Measurements from ENCODE around the gene PRKCE.

Gene PRKCE

DNA sequence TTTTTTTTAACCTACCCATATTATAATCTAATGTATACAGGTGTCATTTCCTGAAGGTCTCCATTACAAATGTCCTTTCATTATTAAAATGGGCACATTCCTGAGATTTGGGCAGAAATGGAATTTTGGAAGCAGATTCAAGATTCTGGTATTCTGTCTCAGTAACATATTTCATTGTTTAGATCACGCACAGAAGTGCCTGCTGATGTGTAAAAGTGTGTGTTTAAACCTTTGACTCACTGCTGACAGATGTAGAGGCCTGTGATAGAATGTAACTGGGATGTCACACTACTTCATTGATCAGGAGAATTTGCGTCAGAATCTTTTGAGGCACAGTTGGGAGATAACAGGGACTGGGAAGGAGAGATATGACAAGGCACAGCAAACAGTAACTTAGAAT, 368.9 kb downstream of the PRKCE start:
- in situ Hi-C loops (cut with MboI; ENCODE audit: low sequenced_read_pairs, unreplicated experiment), result loop anchor here (25.0 kb wide), 1 partner anchor 617 kb away; no protein-coding TSS in a partner anchor
- TF ChIP-seq, protein P1, sequence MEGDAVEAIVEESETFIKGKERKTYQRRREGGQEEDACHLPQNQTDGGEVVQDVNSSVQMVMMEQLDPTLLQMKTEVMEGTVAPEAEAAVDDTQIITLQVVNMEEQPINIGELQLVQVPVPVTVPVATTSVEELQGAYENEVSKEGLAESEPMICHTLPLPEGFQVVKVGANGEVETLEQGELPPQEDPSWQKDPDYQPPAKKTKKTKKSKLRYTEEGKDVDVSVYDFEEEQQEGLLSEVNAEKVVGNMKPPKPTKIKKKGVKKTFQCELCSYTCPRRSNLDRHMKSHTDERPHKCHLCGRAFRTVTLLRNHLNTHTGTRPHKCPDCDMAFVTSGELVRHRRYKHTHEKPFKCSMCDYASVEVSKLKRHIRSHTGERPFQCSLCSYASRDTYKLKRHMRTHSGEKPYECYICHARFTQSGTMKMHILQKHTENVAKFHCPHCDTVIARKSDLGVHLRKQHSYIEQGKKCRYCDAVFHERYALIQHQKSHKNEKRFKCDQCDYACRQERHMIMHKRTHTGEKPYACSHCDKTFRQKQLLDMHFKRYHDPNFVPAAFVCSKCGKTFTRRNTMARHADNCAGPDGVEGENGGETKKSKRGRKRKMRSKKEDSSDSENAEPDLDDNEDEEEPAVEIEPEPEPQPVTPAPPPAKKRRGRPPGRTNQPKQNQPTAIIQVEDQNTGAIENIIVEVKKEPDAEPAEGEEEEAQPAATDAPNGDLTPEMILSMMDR (IDR thresholded peaks at IDR 0.05; ENCODE audit: borderline replicate concordance, control extremely low read depth, extremely low read depth, insufficient read depth, missing control alignments), result no peak

GRCh38 chr2:46023165-46023854, 371.8 kb downstream of the PRKCE start:
- in situ Hi-C loops (cut with MboI; ENCODE audit: low sequenced_read_pairs, unreplicated experiment), result loop anchor here (25.0 kb wide), 1 partner anchor 614 kb away; no protein-coding TSS in a partner anchor
- DNase-seq (ENCODE audit: low spot score), result no peak
- TF ChIP-seq, protein P1 (IDR thresholded peaks at IDR 0.05; ENCODE audit: borderline replicate concordance, control extremely low read depth, extremely low read depth, insufficient read depth, missing control alignments), result no peak

More for the DNA sequence above, 368.9 kb downstream of the PRKCE start:
- DNase-seq (ENCODE audit: low spot score), result no peak

GRCh38 chr2:46024146-46024779, 372.8 kb downstream of the PRKCE start:
- TF ChIP-seq, protein P1 (IDR thresholded peaks at IDR 0.05; ENCODE audit: borderline replicate concordance, control extremely low read depth, extremely low read depth, insufficient read depth, missing control alignments), result no peak
- in situ Hi-C loops (cut with MboI; ENCODE audit: low sequenced_read_pairs, unreplicated experiment), result loop anchor here (25.0 kb wide), 1 partner anchor 613 kb away; no protein-coding TSS in a partner anchor
- DNase-seq (ENCODE audit: low spot score), result no peak

- no peak for DNase-seq (ENCODE audit: low spot score)
- TF ChIP-seq, protein P1 (IDR thresholded peaks at IDR 0.05; ENCODE audit: borderline replicate concordance, control extremely low read depth, extremely low read depth, insufficient read depth, missing control alignments), result no peak
- in situ Hi-C loops (cut with MboI; ENCODE audit: low sequenced_read_pairs, unreplicated experiment), result no loop called here
These were observed 373.6 kb downstream of the PRKCE start for GRCh38 chr2:46025081-46025480.

DNA sequence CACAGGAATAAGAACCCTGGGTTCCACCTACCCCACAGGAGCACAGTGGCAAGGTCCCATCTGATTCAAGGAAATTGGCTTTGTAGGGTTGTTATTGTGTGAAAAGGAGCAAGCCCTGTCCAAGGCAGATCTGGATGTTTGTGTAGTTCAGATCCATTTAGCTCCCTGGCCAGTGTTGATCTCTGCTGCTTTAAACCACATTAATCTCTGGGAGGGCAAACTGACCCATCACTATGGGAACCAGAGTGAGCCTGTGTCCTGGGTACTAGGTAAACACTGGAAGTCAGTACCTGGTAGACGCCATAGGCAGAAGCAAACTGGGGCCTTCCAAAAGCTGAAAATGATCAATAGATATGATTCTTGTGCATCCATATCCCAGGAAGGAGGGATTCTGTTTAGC, 374.2 kb downstream of the PRKCE start:
- DNase-seq (ENCODE audit: low spot score), result no peak
- TF ChIP-seq, protein P1 (IDR thresholded peaks at IDR 0.05; ENCODE audit: borderline replicate concordance, control extremely low read depth, extremely low read depth, insufficient read depth, missing control alignments), result no peak
- in situ Hi-C loops (cut with MboI; ENCODE audit: low sequenced_read_pairs, unreplicated experiment), result no loop called here

GRCh38 chr2:46026431-46026830, 375.0 kb downstream of the PRKCE start:
- TF ChIP-seq, protein P1 (IDR thresholded peaks at IDR 0.05; ENCODE audit: borderline replicate concordance, control extremely low read depth, extremely low read depth, insufficient read depth, missing control alignments), result no peak
- in situ Hi-C loops (cut with MboI; ENCODE audit: low sequenced_read_pairs, unreplicated experiment), result no loop called here
- no peak for DNase-seq (ENCODE audit: low spot score)
